Activated T-helper 1 cell treated with Interleukin-2 at 50 U/mL for 16 hours (primary cell): Measurements from ENCODE around the gene APBA2.

ENCODE experiments used
- DNase-seq: peaks from one replicate; pipeline ENCODE4 v3.0.0-alpha.2; 2020; ENCODE audit warnings: low read depth

APBA2 gene

GRCh38 chr15:28915041-28915810 lies 29.5 kb downstream of the APBA2 start:
- DNase-seq, result no peak

GRCh38 chr15:28915935-28916334 lies 30.2 kb downstream of the APBA2 start:
- no peak for DNase-seq

- DNase-seq, result no peak
Observed at GRCh38 chr15:28917791-28918140, 32.0 kb downstream of the APBA2 start.

- DNase-seq, result no peak
Observed at GRCh38 chr15:28918141-28918983, 32.6 kb downstream of the APBA2 start.

GRCh38 chr15:28919201-28919635 lies 33.4 kb downstream of the APBA2 start:
- DNase-seq, result no peak

GRCh38 chr15:28919679-28920655 lies 34.2 kb downstream of the APBA2 start:
- DNase-seq, result no peak

GRCh38 chr15:28920781-28921331 lies 35.1 kb downstream of the APBA2 start:
- DNase-seq, result no peak

GRCh38 chr15:28921336-28921735 lies 35.6 kb downstream of the APBA2 start:
- DNase-seq, result no peak

- no peak for DNase-seq
Observed at GRCh38 chr15:28921919-28922706, 36.3 kb downstream of the APBA2 start.

GRCh38 chr15:28922707-28923012 lies 36.9 kb downstream of the APBA2 start:
- DNase-seq, result no peak

GRCh38 chr15:28923726-28924280 lies 38.0 kb downstream of the APBA2 start:
- no peak for DNase-seq

- no peak for DNase-seq
Observed at GRCh38 chr15:28927043-28927442, 41.3 kb downstream of the APBA2 start.

- DNase-seq, result no peak
Observed at GRCh38 chr15:28929200-28929599, 43.4 kb downstream of the APBA2 start.

- no peak for DNase-seq
Observed at GRCh38 chr15:28930011-28930410, 44.2 kb downstream of the APBA2 start.

- DNase-seq, result no peak
Observed at GRCh38 chr15:28930476-28931291, 44.9 kb downstream of the APBA2 start.

- DNase-seq, result no peak
Observed at GRCh38 chr15:28931828-28932227, 46.1 kb downstream of the APBA2 start.

GRCh38 chr15:28932361-28932760 lies 46.6 kb downstream of the APBA2 start:
- no peak for DNase-seq

GRCh38 chr15:28933710-28934445 lies 48.1 kb downstream of the APBA2 start:
- no peak for DNase-seq

GRCh38 chr15:28934645-28935044 lies 48.9 kb downstream of the APBA2 start:
- DNase-seq, result no peak
